OCI-LY3 (cell line): ENCODE results near the gene MPZL1.

Experiments
- EZH2phosphoT487 ChIP-seq: fragments of 200-600 bp; shearing (Covaris generic); IDR thresholded peaks from 2 replicates; pipeline ENCODE4 v1.6.1; 2018; ENCODE audit warnings: antibody characterized with exemption, mixed run types, low read depth
- TF ChIP-seq, protein P1 (sequence below): fragments of 200-600, 300-600 bp; sonication (generic); IDR thresholded peaks from 2 replicates; pipeline ENCODE4 v1.5.1; 2014; ENCODE audit warnings: antibody characterized with exemption, low read length, low read depth

DNA sequence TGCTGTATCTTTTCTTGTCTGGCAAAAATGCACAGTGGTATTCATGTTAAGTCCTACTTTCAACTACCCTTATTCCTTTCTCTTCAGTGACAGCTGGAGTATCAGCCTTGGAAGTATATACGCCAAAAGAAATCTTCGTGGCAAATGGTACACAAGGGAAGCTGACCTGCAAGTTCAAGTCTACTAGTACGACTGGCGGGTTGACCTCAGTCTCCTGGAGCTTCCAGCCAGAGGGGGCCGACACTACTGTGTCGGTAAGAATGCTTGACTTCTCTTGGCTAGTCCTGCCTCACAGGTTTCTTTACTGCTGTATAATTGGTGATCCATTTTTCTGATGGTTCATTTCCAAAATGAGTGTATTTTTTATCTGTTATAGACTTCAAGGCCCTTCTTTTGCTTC, 43.7 kb downstream of the MPZL1 start:
- TF ChIP-seq, protein P1, sequence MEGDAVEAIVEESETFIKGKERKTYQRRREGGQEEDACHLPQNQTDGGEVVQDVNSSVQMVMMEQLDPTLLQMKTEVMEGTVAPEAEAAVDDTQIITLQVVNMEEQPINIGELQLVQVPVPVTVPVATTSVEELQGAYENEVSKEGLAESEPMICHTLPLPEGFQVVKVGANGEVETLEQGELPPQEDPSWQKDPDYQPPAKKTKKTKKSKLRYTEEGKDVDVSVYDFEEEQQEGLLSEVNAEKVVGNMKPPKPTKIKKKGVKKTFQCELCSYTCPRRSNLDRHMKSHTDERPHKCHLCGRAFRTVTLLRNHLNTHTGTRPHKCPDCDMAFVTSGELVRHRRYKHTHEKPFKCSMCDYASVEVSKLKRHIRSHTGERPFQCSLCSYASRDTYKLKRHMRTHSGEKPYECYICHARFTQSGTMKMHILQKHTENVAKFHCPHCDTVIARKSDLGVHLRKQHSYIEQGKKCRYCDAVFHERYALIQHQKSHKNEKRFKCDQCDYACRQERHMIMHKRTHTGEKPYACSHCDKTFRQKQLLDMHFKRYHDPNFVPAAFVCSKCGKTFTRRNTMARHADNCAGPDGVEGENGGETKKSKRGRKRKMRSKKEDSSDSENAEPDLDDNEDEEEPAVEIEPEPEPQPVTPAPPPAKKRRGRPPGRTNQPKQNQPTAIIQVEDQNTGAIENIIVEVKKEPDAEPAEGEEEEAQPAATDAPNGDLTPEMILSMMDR, result no peak
- TF ChIP-seq EZH2phosphoT487, result no peak
